ENCODE data around the gene DPH7.
"Not testable (repeated sequence)": the region's sequence is repeated elsewhere in the genome, so short reads cannot be mapped to it uniquely, and the experiment has no call there.

Gene DPH7

GRCh38 chr9:137544176-137544760 lies 34.5 kb downstream of the DPH7 start:
- no peak for DNase-seq

- no peak for DNase-seq
These were observed 35.3 kb downstream of the DPH7 start for GRCh38 chr9:137543237-137543963.

- no peak for DNase-seq
These were observed 36.2 kb downstream of the DPH7 start for GRCh38 chr9:137542486-137542885.

GRCh38 chr9:137540536-137540935 lies 38.2 kb downstream of the DPH7 start:
- no peak for DNase-seq

- DNase-seq: no peak
These were observed 40.7 kb downstream of the DPH7 start for GRCh38 chr9:137538058-137538457.

GRCh38 chr9:137536594-137537131 lies 42.1 kb downstream of the DPH7 start:
- not testable (repeated sequence) for DNase-seq

- DNase-seq: no peak
These were observed 43.7 kb downstream of the DPH7 start for GRCh38 chr9:137535120-137535428.

GRCh38 chr9:137534256-137535119 lies 44.2 kb downstream of the DPH7 start:
- no peak for DNase-seq

- DNase-seq: not testable (repeated sequence)
These were observed 45.7 kb downstream of the DPH7 start for GRCh38 chr9:137532891-137533468.

- no peak for DNase-seq
These were observed 47.5 kb downstream of the DPH7 start for GRCh38 chr9:137531099-137531765.

- DNase-seq: no peak
These were observed 48.4 kb downstream of the DPH7 start for GRCh38 chr9:137530331-137530730.

GRCh38 chr9:137524981-137525317 lies 53.8 kb downstream of the DPH7 start:
- DNase-seq: no peak

GRCh38 chr9:137524161-137524980 lies 54.4 kb downstream of the DPH7 start:
- no peak for DNase-seq

GRCh38 chr9:137522746-137523455 lies 55.8 kb downstream of the DPH7 start:
- no peak for DNase-seq

- no peak for DNase-seq
These were observed 57.2 kb downstream of the DPH7 start for GRCh38 chr9:137521405-137521985.

GRCh38 chr9:137520614-137521404 lies 57.9 kb downstream of the DPH7 start:
- DNase-seq: no peak

- no peak for DNase-seq
These were observed 59.2 kb downstream of the DPH7 start for GRCh38 chr9:137519553-137519952.

- DNase-seq: not testable (repeated sequence)
These were observed 59.9 kb downstream of the DPH7 start for GRCh38 chr9:137518661-137519459.

Data from right forelimb (tissue), 1 donor.